ENCODE measurements around the gene THOC2.

THOC2 gene

GRCh38 chrX:123691776-123692175 is 41.1 kb downstream of the THOC2 start (continued):
- TF ChIP-seq PBX3 (CRISPR knock-in tag; IDR thresholded peaks at IDR 0.05), result no peak
- no peak for TF ChIP-seq ZNF677 (tag by site-specific recombination; IDR thresholded peaks at IDR 0.05)
- no peak for TF ChIP-seq HOXA7 (CRISPR knock-in tag; IDR thresholded peaks at IDR 0.05; ENCODE audit: borderline replicate concordance)
- no peak for TF ChIP-seq ZFP41 (tag by site-specific recombination; IDR thresholded peaks at IDR 0.05; ENCODE audit: borderline replicate concordance)
- no peak for TF ChIP-seq ZNF26 (tag by site-specific recombination; IDR thresholded peaks at IDR 0.05)
- TF ChIP-seq ZSCAN30 (tag by site-specific recombination; IDR thresholded peaks at IDR 0.05), result no peak
- TF ChIP-seq ATF2 (tag by site-specific recombination; IDR thresholded peaks at IDR 0.05; ENCODE audit: low read depth), result no peak
- TF ChIP-seq INSM2 (tag by site-specific recombination; IDR thresholded peaks at IDR 0.05), result no peak
- TF ChIP-seq ZBTB7A (tag by site-specific recombination; IDR thresholded peaks at IDR 0.05; ENCODE audit: low read depth), result no peak
- TF ChIP-seq REST (tag by site-specific recombination; IDR thresholded peaks at IDR 0.05), result no peak
- TF ChIP-seq YY1 (tag by site-specific recombination; IDR thresholded peaks at IDR 0.05), result no peak
- TF ChIP-seq ZNF19 (tag by site-specific recombination; IDR thresholded peaks at IDR 0.05; ENCODE audit: low read depth), result no peak

- ChIA-PET CTCF (no interaction called here), POLR2A (no interaction called here)
- Histone ChIP-seq H3K4me3 (ENCODE audit: low read depth, low read length) (no peak overlapping the region), H3K36me3 (ENCODE audit: control insufficient read depth in 2 of 2, insufficient read depth in 1 of 2, low read length in 2 of 2) (peaks cover 5 to 40% of the 10 kb centered on the region in 2 experiments), H3K27ac (ENCODE audit: extremely low read depth, low read depth, low read length) (no peak overlapping the region), H3K9me3 (ENCODE audit: control insufficient read depth, insufficient read depth, low read depth, low read length) (no peaks in the 10 kb centered on the region), H3K4me1 (ENCODE audit: control insufficient read depth, insufficient read depth, low read length) (no peaks in the 10 kb centered on the region)
- TF ChIP-seq ZNF701 (tag by site-specific recombination; IDR thresholded peaks at IDR 0.05), result no peak
- TF ChIP-seq ZBTB7A (tag by site-specific recombination; IDR thresholded peaks at IDR 0.05; ENCODE audit: low read depth), result no peak
- TF ChIP-seq HOXC10 (CRISPR knock-in tag; IDR thresholded peaks at IDR 0.05), result no peak
- no peak for TF ChIP-seq ZBTB21 (tag by site-specific recombination; IDR thresholded peaks at IDR 0.05)
- TF ChIP-seq ZNF777 (tag by site-specific recombination; IDR thresholded peaks at IDR 0.05; ENCODE audit: borderline replicate concordance), result no peak
Observed at GRCh38 chrX:123688524-123688923, 44.3 kb downstream of the THOC2 start.

Measured in HEK293 (cell line).